WTC11 (cell line): ENCODE data around the gene ADD2. TPM values are rescaled to one million over a fixed set of nuclear protein-coding genes. Genes with fewer than 3 reads are reported as not detected.
A peak's percentile ranks its signal among the peaks of the same experiment; 100 is the strongest.

Experiments used
- ATAC-seq: fragments of 200-7000 bp; cut with Tn5 transposase; 2 replicates; pipeline ENCODE4 v1.10.0; 2021; ENCODE audit warnings: mild to moderate bottlenecking, moderate library complexity
- CTCF ChIA-PET: fragments of 300-600 bp; sonication (Branson Sonifier 250); formaldehyde crosslinking; loops from one replicate; lab custom pipeline; 2021; ENCODE audit warnings: antibody characterized with exemption; lab: Charles Lee
- POLR2A ChIA-PET: fragments of 350-600 bp; sonication (Branson Sonifier 250); formaldehyde crosslinking; loops from one replicate; lab custom pipeline; 2021; ENCODE audit warnings: antibody characterized with exemption; lab: Charles Lee
- DNase-seq: peaks from one replicate; pipeline ENCODE4 v3.0.0; 2021; ENCODE audit warnings: low spot score
- H3K27ac Mint-ChIP-seq: 2 replicates; pipeline ENCODE4 v1.8.0; 2021; ENCODE audit warnings: mixed read lengths
- H3K27me3 Mint-ChIP-seq: 2 replicates; pipeline ENCODE4 v1.8.0; 2021; ENCODE audit warnings: low read depth, mild to moderate bottlenecking, moderate library complexity, mixed read lengths
- H3K36me3 Mint-ChIP-seq: 2 replicates; pipeline ENCODE4 v1.8.0; 2021; ENCODE audit warnings: mixed read lengths
- H3K4me1 Mint-ChIP-seq: 2 replicates; pipeline ENCODE4 v1.8.0; 2022; ENCODE audit warnings: mixed read lengths
- H3K4me3 Mint-ChIP-seq: 2 replicates; pipeline ENCODE4 v1.8.0; 2021; ENCODE audit warnings: mild to moderate bottlenecking, moderate library complexity, mixed read lengths
- H3K9me3 Mint-ChIP-seq: 2 replicates; pipeline ENCODE4 v1.8.0; 2021; ENCODE audit warnings: mixed read lengths
- CTCF ChIP-seq: fragments of 200-600 bp; IDR thresholded peaks from 2 replicates; pipeline ENCODE4 v1.8.0; 2022; ENCODE audit warnings: antibody characterized with exemption
- E2F1 ChIP-seq: sonication (generic); formaldehyde crosslinking; IDR thresholded peaks from 2 replicates; pipeline ENCODE4 v1.8.0; 2022; ENCODE audit warnings: mild to moderate bottlenecking, missing genetic modification reagents
- ELF4 ChIP-seq: sonication (generic); formaldehyde crosslinking; IDR thresholded peaks from 2 replicates; pipeline ENCODE4 v1.8.1; 2022; ENCODE audit warnings: low read depth, mild to moderate bottlenecking, moderate library complexity, missing genetic modification reagents
- IRF1 ChIP-seq: sonication (generic); formaldehyde crosslinking; IDR thresholded peaks from 2 replicates; pipeline ENCODE4 v1.8.0; 2023; ENCODE audit warnings: missing genetic modification reagents
- JUN ChIP-seq: sonication (generic); formaldehyde crosslinking; IDR thresholded peaks from 2 replicates; pipeline ENCODE4 v1.8.0; 2023; ENCODE audit warnings: mild to moderate bottlenecking, missing genetic modification reagents
- MYBL2 ChIP-seq: sonication (generic); formaldehyde crosslinking; IDR thresholded peaks from 2 replicates; pipeline ENCODE4 v1.8.1; 2023; ENCODE audit warnings: mild to moderate bottlenecking, moderate library complexity, missing genetic modification reagents
- NFYB ChIP-seq: sonication (generic); formaldehyde crosslinking; conservative IDR thresholded peaks from 2 replicates; pipeline ENCODE4 v1.8.0; 2022; ENCODE audit warnings: low read depth, missing genetic modification reagents
- PREB ChIP-seq: sonication (generic); formaldehyde crosslinking; IDR thresholded peaks from 2 replicates; pipeline ENCODE4 v1.8.1; 2022; ENCODE audit warnings: mild to moderate bottlenecking, missing genetic modification reagents, moderate library complexity, borderline replicate concordance
- SOX15 ChIP-seq: fragments of 250-450 bp; sonication (Bioruptor Pico); IDR thresholded peaks from 2 replicates; pipeline ENCODE4 v1.9.0; 2021; ENCODE audit warnings: mild to moderate bottlenecking
- SP1 ChIP-seq: sonication (generic); formaldehyde crosslinking; conservative IDR thresholded peaks from 2 replicates; pipeline ENCODE4 v1.8.1; 2022; ENCODE audit warnings: missing genetic modification reagents
- TCF7 ChIP-seq: sonication (generic); formaldehyde crosslinking; IDR thresholded peaks from 2 replicates; pipeline ENCODE4 v1.8.0; 2022; ENCODE audit warnings: mild to moderate bottlenecking, low read depth, missing genetic modification reagents, moderate library complexity
- USF1 ChIP-seq: sonication (generic); formaldehyde crosslinking; IDR thresholded peaks from 2 replicates; pipeline ENCODE4 v1.8.0; 2022; ENCODE audit warnings: mild to moderate bottlenecking, missing genetic modification reagents
- USF2 ChIP-seq: sonication (generic); formaldehyde crosslinking; IDR thresholded peaks from 2 replicates; pipeline ENCODE4 v1.8.1; 2023; ENCODE audit warnings: mild to moderate bottlenecking, missing genetic modification reagents, moderate library complexity
- ZNF138 ChIP-seq: sonication (generic); formaldehyde crosslinking; conservative IDR thresholded peaks from 2 replicates; pipeline ENCODE4 v1.8.1; 2022; ENCODE audit warnings: mild to moderate bottlenecking, moderate library complexity, missing genetic modification reagents
- ZNF263 ChIP-seq: sonication (generic); formaldehyde crosslinking; IDR thresholded peaks from 2 replicates; pipeline ENCODE4 v1.8.1; 2022; ENCODE audit warnings: low read depth, mild to moderate bottlenecking, moderate library complexity, missing genetic modification reagents
- ZNF512 ChIP-seq: sonication (generic); formaldehyde crosslinking; IDR thresholded peaks from 2 replicates; pipeline ENCODE4 v1.8.1; 2022; ENCODE audit warnings: missing genetic modification reagents, borderline replicate concordance
- total RNA-seq: library from RNA; stranded (reverse); gene quantifications from 3 replicates; pipeline ENCODE4 v1.2.3, GENCODE V29; 2021

The ADD2 gene
- total RNA-seq, 1 experiment from 2014 or later: 196 TPM

- no peak for TF ChIP-seq USF1 (CRISPR knock-in tag)
- TF ChIP-seq ZNF512 (CRISPR knock-in tag): no peak
- no peak for TF ChIP-seq SP1 (CRISPR knock-in tag)
- no peak for TF ChIP-seq PREB
- no peak for TF ChIP-seq SOX15 (CRISPR knock-in tag)
- no peak for TF ChIP-seq ZNF138 (CRISPR knock-in tag)
- TF ChIP-seq NFYB (CRISPR knock-in tag): no peak
- no peak for TF ChIP-seq MYBL2 (CRISPR knock-in tag)
- TF ChIP-seq E2F1 (CRISPR knock-in tag): no peak
- TF ChIP-seq JUN: no peak
- no peak for TF ChIP-seq ZNF263 (CRISPR knock-in tag)
- TF ChIP-seq ELF4 (CRISPR knock-in tag): no peak
- TF ChIP-seq, all 79 proteins: peak for 0
These were observed 121.6 kb downstream of the ADD2 start (continued) for GRCh38 chr2:70646420-70646818.

GRCh38 chr2:70645733-70646419 lies 122.1 kb downstream of the ADD2 start:
- H3K27me3 Mint-ChIP-seq: peaks cover 22% of the 10 kb centered on the region
- no peaks in the 10 kb centered on the region for H3K9me3 Mint-ChIP-seq
- no peaks in the 10 kb centered on the region for H3K4me1 Mint-ChIP-seq
- POLR2A ChIA-PET: interaction anchor here (1.2 kb wide), 1 partner anchor 344 kb away, joined by 3 read pairs; the partner anchor contains the start of gene FAM136A
- CTCF ChIA-PET: interaction anchor here (0.6 to 4.9 kb wide), 27 partner anchors 12 to 731 kb away, joined by 3 to 61 read pairs (median 4); partner anchors contain the start of genes ADD2, FAM136A, MXD1 and TGFA
- peak; percentile 31 for DNase-seq
- no peaks in the 10 kb centered on the region for H3K36me3 Mint-ChIP-seq
- peak; percentile 79 for ATAC-seq
- H3K27ac Mint-ChIP-seq: no peak overlapping the region
- TF ChIP-seq CTCF (0 out of 2 replicates have a peak, but pooled peaks have one; percentile 12), IRF1 (CRISPR knock-in tag) (no peak)
- H3K4me3 Mint-ChIP-seq: no peak overlapping the region

- ATAC-seq (peak; percentile 43), DNase-seq (peak; percentile 72)
- Mint-ChIP-seq H3K4me1 (peaks cover 2% of the 10 kb centered on the region), H3K4me3 (no peak overlapping the region), H3K27ac (no peak overlapping the region), H3K27me3 (peaks cover 12% of the 10 kb centered on the region), H3K36me3 (no peaks in the 10 kb centered on the region), H3K9me3 (no peaks in the 10 kb centered on the region)
- CTCF ChIA-PET: interaction anchor here (0.6 to 4.9 kb wide), 18 partner anchors 11 to 351 kb away, joined by 3 to 61 read pairs (median 4); partner anchors contain the start of genes SNRPG and TGFA
- POLR2A ChIA-PET: no interaction called here
- no peak for TF ChIP-seq TCF7 (CRISPR knock-in tag)
- peak; percentile 69 for TF ChIP-seq CTCF
- no peak for TF ChIP-seq USF2
These were observed 124.3 kb downstream of the ADD2 start for GRCh38 chr2:70643715-70644114.
